ENCODE measurements around the gene C2orf68.
"Not testable (repeated sequence)": the region's sequence is repeated elsewhere in the genome, so short reads cannot be mapped to it uniquely, and the experiment has no call there.

C2orf68 gene

DNA sequence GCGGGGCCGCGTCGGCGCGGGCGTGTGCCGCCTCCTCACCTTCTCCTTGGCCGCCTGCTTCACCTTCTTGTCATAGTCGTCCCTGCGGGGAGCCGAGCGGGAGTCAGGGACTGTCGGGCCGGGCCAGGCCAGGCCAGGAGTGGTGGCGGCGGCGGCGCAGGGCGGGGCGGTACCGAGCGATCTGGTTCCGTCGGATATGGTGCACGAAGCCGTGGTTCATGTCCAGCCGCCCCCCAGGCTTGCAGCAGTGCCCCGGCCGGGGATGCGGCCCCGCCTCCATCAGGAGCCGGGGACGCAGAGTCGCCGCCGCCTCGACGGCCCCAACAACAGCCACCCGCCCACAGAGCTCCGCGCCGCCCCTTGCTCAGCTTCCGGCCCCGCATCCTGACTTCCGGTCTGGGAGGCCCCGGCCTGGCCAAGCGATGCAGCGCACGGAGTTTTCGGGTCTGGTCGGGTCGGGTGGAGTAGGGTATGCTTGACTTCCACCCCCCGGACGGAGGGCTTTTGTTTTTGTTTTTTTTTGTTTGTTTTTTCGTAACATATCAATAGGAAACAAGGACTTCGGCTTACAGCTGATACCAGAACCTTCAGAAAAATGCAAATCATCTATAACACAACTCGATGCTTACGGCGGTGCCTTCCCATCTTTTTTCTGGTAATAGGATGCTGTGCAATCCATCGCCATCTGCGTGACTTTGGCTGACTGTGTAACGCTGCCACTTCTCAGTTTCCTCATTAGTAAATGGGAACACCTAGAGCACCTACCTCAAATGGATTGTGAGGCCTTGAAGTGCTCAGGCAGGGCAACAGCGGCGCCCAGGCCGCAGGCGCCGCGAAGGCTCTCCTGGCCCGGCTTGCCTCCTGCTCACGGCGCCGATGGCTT is at the start of gene C2orf68:
TSS of gene C2orf68 (minus strand) at position 362 of the 883 bp plus-strand sequence. CDS start at position 280, 82 bp downstream.
- Histone ChIP-seq H3K4me1 (ENCODE audit: control insufficient read depth in 5 of 5, insufficient read depth in 5 of 5, low read length in 5 of 5) (peaks cover 0 to 43% (median 32%) of the 10 kb centered on the region in 5 donors), H3K9ac (ENCODE audit: low read length in 5 of 5) (peak within 1 kb of the TSS; percentile 77 to 94 (median 88)), H3K27me3 (ENCODE audit: control insufficient read depth in 5 of 5, insufficient read depth in 4 of 5, low read length in 5 of 5) (no peaks in the 10 kb centered on the region), H3K9me3 (ENCODE audit: control insufficient read depth in 5 of 5, low read length in 5 of 5) (no peaks in the 10 kb centered on the region), H3K36me3 (ENCODE audit: control insufficient read depth in 5 of 5, insufficient read depth in 5 of 5, low read length in 5 of 5) (peaks cover 0 to 23% (median 20%) of the 10 kb centered on the region in 5 donors), H3K4me3 (ENCODE audit: low read depth in 1 of 5, low read length in 5 of 5) (peak within 1 kb of the TSS; percentile 82 to 92 (median 88)), H3K27ac (ENCODE audit: low read depth, low read length) (peak within 1 kb of the TSS; percentile 67)

- peaks cover 0 to 28% (median 22%) of the 10 kb centered on the region in 5 donors for H3K4me1 ChIP-seq (ENCODE audit: control insufficient read depth in 5 of 5, insufficient read depth in 5 of 5, low read length in 5 of 5)
- H3K27ac ChIP-seq (ENCODE audit: low read depth, low read length): peak overlapping the region; percentile 46
- no peaks in the 10 kb centered on the region for H3K27me3 ChIP-seq (ENCODE audit: control insufficient read depth in 5 of 5, insufficient read depth in 4 of 5, low read length in 5 of 5)
- H3K9ac ChIP-seq (ENCODE audit: low read length in 5 of 5): peak overlapping the region in 1 of 5 donors; percentile 37
- no peak overlapping the region for H3K4me3 ChIP-seq (ENCODE audit: low read depth in 1 of 5, low read length in 5 of 5)
- peaks cover 0 to 13% (median under 1%) of the 10 kb centered on the region in 5 donors for H3K36me3 ChIP-seq (ENCODE audit: control insufficient read depth in 5 of 5, insufficient read depth in 5 of 5, low read length in 5 of 5)
- H3K9me3 ChIP-seq (ENCODE audit: control insufficient read depth in 5 of 5, low read length in 5 of 5): no peaks in the 10 kb centered on the region
These were observed 49.4 kb upstream of the C2orf68 start for GRCh38 chr2:85661139-85661858.

- Histone ChIP-seq H3K27ac (ENCODE audit: low read depth, low read length) (no peak overlapping the region), H3K4me3 (ENCODE audit: low read depth in 1 of 5, low read length in 5 of 5) (no peak overlapping the region), H3K9ac (ENCODE audit: low read length in 5 of 5) (no peak overlapping the region), H3K27me3 (ENCODE audit: control insufficient read depth in 5 of 5, insufficient read depth in 4 of 5, low read length in 5 of 5) (no peaks in the 10 kb centered on the region), H3K36me3 (ENCODE audit: control insufficient read depth in 5 of 5, insufficient read depth in 5 of 5, low read length in 5 of 5) (peaks cover 0 to 18% (median 4%) of the 10 kb centered on the region in 5 donors), H3K4me1 (ENCODE audit: control insufficient read depth in 5 of 5, insufficient read depth in 5 of 5, low read length in 5 of 5) (peaks cover 0 to 27% (median 22%) of the 10 kb centered on the region in 5 donors), H3K9me3 (ENCODE audit: control insufficient read depth in 5 of 5, low read length in 5 of 5) (no peaks in the 10 kb centered on the region)
These were observed 48.9 kb upstream of the C2orf68 start for GRCh38 chr2:85660725-85661124.

DNA sequence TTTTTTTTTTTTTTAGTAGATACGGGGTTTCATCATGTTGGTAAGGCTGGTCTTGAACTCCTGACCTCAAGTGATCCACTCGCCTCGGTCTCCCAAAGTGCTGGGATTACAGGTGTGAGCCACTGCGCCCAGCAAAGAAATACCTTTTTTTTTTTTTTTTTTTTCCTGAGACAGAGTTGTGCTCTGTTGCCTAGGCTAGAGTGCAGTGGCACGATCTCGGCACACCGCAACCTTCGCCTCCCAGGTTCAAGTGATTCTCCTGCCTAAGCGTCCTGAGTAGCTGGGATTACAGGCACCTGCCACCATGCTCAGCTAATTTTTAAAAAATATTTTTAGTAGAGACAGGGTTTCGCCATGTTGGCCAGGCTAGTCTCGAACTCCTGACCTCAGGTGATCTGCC is 48.4 kb upstream of the C2orf68 start:
- Histone ChIP-seq H3K4me1 (ENCODE audit: control insufficient read depth in 5 of 5, insufficient read depth in 5 of 5, low read length in 5 of 5) (peaks cover 0 to 27% (median 22%) of the 10 kb centered on the region in 5 donors), H3K36me3 (ENCODE audit: control insufficient read depth in 5 of 5, insufficient read depth in 5 of 5, low read length in 5 of 5) (peaks cover 0 to 18% (median 4%) of the 10 kb centered on the region in 5 donors)
- not testable (repeated sequence) for H3K27ac ChIP-seq (ENCODE audit: low read depth, low read length); H3K27me3 ChIP-seq (ENCODE audit: control insufficient read depth in 5 of 5, insufficient read depth in 4 of 5, low read length in 5 of 5); H3K9me3 ChIP-seq (ENCODE audit: control insufficient read depth in 5 of 5, low read length in 5 of 5); H3K9ac ChIP-seq (ENCODE audit: low read length in 5 of 5); H3K4me3 ChIP-seq (ENCODE audit: low read depth in 1 of 5, low read length in 5 of 5)

GRCh38 chr2:85659324-85659981 is 47.6 kb upstream of the C2orf68 start:
- no peaks in the 10 kb centered on the region for H3K9me3 ChIP-seq (ENCODE audit: control insufficient read depth in 5 of 5, low read length in 5 of 5)
- no peaks in the 10 kb centered on the region for H3K27me3 ChIP-seq (ENCODE audit: control insufficient read depth in 5 of 5, insufficient read depth in 4 of 5, low read length in 5 of 5)
- H3K9ac ChIP-seq (ENCODE audit: low read length in 5 of 5): no peak overlapping the region
- peaks cover 0 to 27% (median 22%) of the 10 kb centered on the region in 5 donors for H3K4me1 ChIP-seq (ENCODE audit: control insufficient read depth in 5 of 5, insufficient read depth in 5 of 5, low read length in 5 of 5)
- no peak overlapping the region for H3K4me3 ChIP-seq (ENCODE audit: low read depth in 1 of 5, low read length in 5 of 5)
- peaks cover 0 to 18% (median 4%) of the 10 kb centered on the region in 5 donors for H3K36me3 ChIP-seq (ENCODE audit: control insufficient read depth in 5 of 5, insufficient read depth in 5 of 5, low read length in 5 of 5)
- H3K27ac ChIP-seq (ENCODE audit: low read depth, low read length): no peak overlapping the region

DNA sequence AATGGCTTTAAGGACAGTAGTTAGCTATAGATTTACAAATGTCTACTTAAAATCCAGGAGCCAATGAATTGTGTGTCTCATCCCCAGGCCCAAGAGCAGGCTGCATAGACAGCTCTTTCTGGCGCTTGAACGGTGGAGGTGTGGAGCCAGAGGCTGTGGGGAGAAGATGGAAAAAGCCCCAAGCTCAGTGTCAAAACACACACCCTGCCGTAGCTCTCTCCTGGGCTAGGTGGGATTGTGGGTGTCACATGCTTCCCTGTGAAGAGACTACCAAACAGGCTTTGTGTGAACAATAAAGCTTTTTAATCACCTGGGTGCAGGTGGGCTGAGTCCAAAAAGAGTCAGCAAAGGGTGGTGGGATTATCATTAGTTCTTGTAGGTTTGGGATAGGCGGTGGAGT is 45.5 kb upstream of the C2orf68 start:
- H3K27me3 ChIP-seq (ENCODE audit: control insufficient read depth in 5 of 5, insufficient read depth in 4 of 5, low read length in 5 of 5); H3K4me3 ChIP-seq (ENCODE audit: low read depth in 1 of 5, low read length in 5 of 5); H3K9me3 ChIP-seq (ENCODE audit: control insufficient read depth in 5 of 5, low read length in 5 of 5); H3K27ac ChIP-seq (ENCODE audit: low read depth, low read length); H3K9ac ChIP-seq (ENCODE audit: low read length in 5 of 5): not testable (repeated sequence)
- Histone ChIP-seq H3K4me1 (ENCODE audit: control insufficient read depth in 5 of 5, insufficient read depth in 5 of 5, low read length in 5 of 5) (peaks cover 0 to 16% (median 15%) of the 10 kb centered on the region in 5 donors), H3K36me3 (ENCODE audit: control insufficient read depth in 5 of 5, insufficient read depth in 5 of 5, low read length in 5 of 5) (peaks cover 0 to 24% (median 10%) of the 10 kb centered on the region in 5 donors)

GRCh38 chr2:85656468-85656867 is 44.6 kb upstream of the C2orf68 start:
- H3K27ac ChIP-seq (ENCODE audit: low read depth, low read length): no peak overlapping the region

DNA sequence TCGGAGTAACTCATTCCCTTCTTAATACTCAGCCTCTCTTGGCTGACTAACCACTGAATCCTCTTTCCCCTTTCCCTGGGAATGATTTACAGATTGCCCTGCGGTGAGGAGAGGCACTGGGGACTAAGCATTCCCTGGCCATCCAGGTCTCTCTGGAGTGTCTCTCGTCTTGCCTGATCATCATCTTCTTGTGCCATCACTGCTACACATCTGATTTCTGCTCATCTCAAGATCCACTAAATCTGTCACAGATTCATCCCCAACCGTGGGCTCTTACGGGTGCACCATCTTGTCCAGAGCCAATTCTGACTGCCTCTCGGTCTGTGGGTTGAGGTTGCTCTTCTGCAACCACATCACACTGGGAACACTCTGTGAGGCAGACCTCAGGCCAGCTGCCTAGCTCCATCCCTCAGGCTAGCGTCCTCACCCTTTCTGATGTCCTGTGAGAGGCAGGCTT is 44.1 kb upstream of the C2orf68 start:
- no peak overlapping the region for H3K9ac ChIP-seq (ENCODE audit: low read length in 5 of 5)
- H3K9me3 ChIP-seq (ENCODE audit: control insufficient read depth in 5 of 5, low read length in 5 of 5): no peaks in the 10 kb centered on the region
- peaks cover 4 to 38% (median 20%) of the 10 kb centered on the region in 5 donors for H3K36me3 ChIP-seq (ENCODE audit: control insufficient read depth in 5 of 5, insufficient read depth in 5 of 5, low read length in 5 of 5)
- H3K27me3 ChIP-seq (ENCODE audit: control insufficient read depth in 5 of 5, insufficient read depth in 4 of 5, low read length in 5 of 5): no peaks in the 10 kb centered on the region
- no peak overlapping the region for H3K4me3 ChIP-seq (ENCODE audit: low read depth in 1 of 5, low read length in 5 of 5)
- no peak overlapping the region for H3K27ac ChIP-seq (ENCODE audit: low read depth, low read length)
- peaks cover 0 to 5% (median 3%) of the 10 kb centered on the region in 5 donors for H3K4me1 ChIP-seq (ENCODE audit: control insufficient read depth in 5 of 5, insufficient read depth in 5 of 5, low read length in 5 of 5)

More at GRCh38 chr2:85656468-85656867, 44.6 kb upstream of the C2orf68 start:
- H3K9ac ChIP-seq (ENCODE audit: low read length in 5 of 5): no peak overlapping the region
- H3K27me3 ChIP-seq (ENCODE audit: control insufficient read depth in 5 of 5, insufficient read depth in 4 of 5, low read length in 5 of 5): no peaks in the 10 kb centered on the region
- no peak overlapping the region for H3K4me3 ChIP-seq (ENCODE audit: low read depth in 1 of 5, low read length in 5 of 5)
- H3K9me3 ChIP-seq (ENCODE audit: control insufficient read depth in 5 of 5, low read length in 5 of 5): no peaks in the 10 kb centered on the region
- peaks cover 4 to 33% (median 16%) of the 10 kb centered on the region in 5 donors for H3K36me3 ChIP-seq (ENCODE audit: control insufficient read depth in 5 of 5, insufficient read depth in 5 of 5, low read length in 5 of 5)
- H3K4me1 ChIP-seq (ENCODE audit: control insufficient read depth in 5 of 5, insufficient read depth in 5 of 5, low read length in 5 of 5): peaks cover 0 to 8% (median 7%) of the 10 kb centered on the region in 5 donors

- H3K9me3 ChIP-seq (ENCODE audit: control insufficient read depth in 5 of 5, low read length in 5 of 5): no peaks in the 10 kb centered on the region
- no peak overlapping the region for H3K4me3 ChIP-seq (ENCODE audit: low read depth in 1 of 5, low read length in 5 of 5)
- H3K27me3 ChIP-seq (ENCODE audit: control insufficient read depth in 5 of 5, insufficient read depth in 4 of 5, low read length in 5 of 5): no peaks in the 10 kb centered on the region
- peaks cover 4 to 50% (median 32%) of the 10 kb centered on the region in 5 donors for H3K36me3 ChIP-seq (ENCODE audit: control insufficient read depth in 5 of 5, insufficient read depth in 5 of 5, low read length in 5 of 5)
- H3K27ac ChIP-seq (ENCODE audit: low read depth, low read length): no peak overlapping the region
- H3K4me1 ChIP-seq (ENCODE audit: control insufficient read depth in 5 of 5, insufficient read depth in 5 of 5, low read length in 5 of 5): peaks cover 0 to 17% (median 15%) of the 10 kb centered on the region in 5 donors
- H3K9ac ChIP-seq (ENCODE audit: low read length in 5 of 5): no peak overlapping the region
These were observed 42.1 kb upstream of the C2orf68 start for GRCh38 chr2:85653996-85654395.

Measured in subcutaneous abdominal adipose tissue (tissue), 5 donors.